Measurements from ENCODE around the gene VSNL1. TPM values are rescaled to one million over a fixed set of nuclear protein-coding genes. Genes with fewer than 3 reads are reported as not detected.

The VSNL1 gene
- total RNA-seq, 1 donor from 2014 or later = 19.6 TPM

GRCh38 chr2:17617955-17618354 is 77.5 kb downstream of the VSNL1 start:
- peaks cover 4% of the 10 kb centered on the region for H3K27me3 Mint-ChIP-seq (ENCODE audit: unreplicated experiment)
- no peak for DNase-seq (ENCODE audit: low spot score)
- no peak overlapping the region for H3K27ac Mint-ChIP-seq (ENCODE audit: unreplicated experiment)
- no peaks in the 10 kb centered on the region for H3K9me3 Mint-ChIP-seq (ENCODE audit: unreplicated experiment)
- H3K4me1 Mint-ChIP-seq (ENCODE audit: unreplicated experiment) = peaks cover 6% of the 10 kb centered on the region
- peaks cover 4% of the 10 kb centered on the region for H3K36me3 Mint-ChIP-seq (ENCODE audit: low read depth, unreplicated experiment)
- TF ChIP-seq CTCF (IDR thresholded peaks at IDR 0.05; ENCODE audit: unreplicated experiment) = no peak
- no peak overlapping the region for H3K4me3 Mint-ChIP-seq (ENCODE audit: unreplicated experiment)

- no peak overlapping the region for H3K4me3 Mint-ChIP-seq (ENCODE audit: unreplicated experiment)
- no peaks in the 10 kb centered on the region for H3K9me3 Mint-ChIP-seq (ENCODE audit: unreplicated experiment)
- TF ChIP-seq CTCF (IDR thresholded peaks at IDR 0.05; ENCODE audit: unreplicated experiment) = no peak
- H3K36me3 Mint-ChIP-seq (ENCODE audit: low read depth, unreplicated experiment) = peaks cover 10% of the 10 kb centered on the region
- peaks cover 3% of the 10 kb centered on the region for H3K27me3 Mint-ChIP-seq (ENCODE audit: unreplicated experiment)
- no peak for DNase-seq (ENCODE audit: low spot score)
- peaks cover 4% of the 10 kb centered on the region for H3K4me1 Mint-ChIP-seq (ENCODE audit: unreplicated experiment)
- H3K27ac Mint-ChIP-seq (ENCODE audit: unreplicated experiment) = no peak overlapping the region
Observed at GRCh38 chr2:17620280-17620679, 79.8 kb downstream of the VSNL1 start.

GRCh38 chr2:17620841-17621240 is 80.3 kb downstream of the VSNL1 start:
- H3K27me3 Mint-ChIP-seq (ENCODE audit: unreplicated experiment) = peaks cover 3% of the 10 kb centered on the region
- H3K4me1 Mint-ChIP-seq (ENCODE audit: unreplicated experiment) = peaks cover 4% of the 10 kb centered on the region
- DNase-seq (ENCODE audit: low spot score) = no peak
- H3K27ac Mint-ChIP-seq (ENCODE audit: unreplicated experiment) = no peak overlapping the region
- H3K36me3 Mint-ChIP-seq (ENCODE audit: low read depth, unreplicated experiment) = peaks cover 10% of the 10 kb centered on the region
- TF ChIP-seq CTCF (IDR thresholded peaks at IDR 0.05; ENCODE audit: unreplicated experiment) = no peak
- H3K4me3 Mint-ChIP-seq (ENCODE audit: unreplicated experiment) = no peak overlapping the region
- H3K9me3 Mint-ChIP-seq (ENCODE audit: unreplicated experiment) = no peaks in the 10 kb centered on the region

- no peak for DNase-seq (ENCODE audit: low spot score)
- no peak overlapping the region for H3K27ac Mint-ChIP-seq (ENCODE audit: unreplicated experiment)
- TF ChIP-seq CTCF (IDR thresholded peaks at IDR 0.05; ENCODE audit: unreplicated experiment) = no peak
- H3K4me3 Mint-ChIP-seq (ENCODE audit: unreplicated experiment) = no peak overlapping the region
- no peaks in the 10 kb centered on the region for H3K9me3 Mint-ChIP-seq (ENCODE audit: unreplicated experiment)
- peaks cover 4% of the 10 kb centered on the region for H3K4me1 Mint-ChIP-seq (ENCODE audit: unreplicated experiment)
- peaks cover 10% of the 10 kb centered on the region for H3K36me3 Mint-ChIP-seq (ENCODE audit: low read depth, unreplicated experiment)
- H3K27me3 Mint-ChIP-seq (ENCODE audit: unreplicated experiment) = peaks cover 3% of the 10 kb centered on the region
Observed at GRCh38 chr2:17621781-17622180, 81.3 kb downstream of the VSNL1 start.

GRCh38 chr2:17625446-17625845 is 85.0 kb downstream of the VSNL1 start:
- DNase-seq (ENCODE audit: low spot score) = no peak
- Mint-ChIP-seq H3K4me3 (ENCODE audit: unreplicated experiment) (no peak overlapping the region), H3K9me3 (ENCODE audit: unreplicated experiment) (no peaks in the 10 kb centered on the region), H3K4me1 (ENCODE audit: unreplicated experiment) (peaks cover 4% of the 10 kb centered on the region), H3K36me3 (ENCODE audit: low read depth, unreplicated experiment) (peaks cover 20% of the 10 kb centered on the region), H3K27me3 (ENCODE audit: unreplicated experiment) (peaks cover 6% of the 10 kb centered on the region), H3K27ac (ENCODE audit: unreplicated experiment) (no peak overlapping the region)
- TF ChIP-seq CTCF (IDR thresholded peaks at IDR 0.05; ENCODE audit: unreplicated experiment) = no peak
